BE2C (cell line): ENCODE measurements around the gene MGAT5.

ENCODE experiments used
- DNase-seq: peaks from one replicate; pipeline ENCODE4 v3.0.0-alpha.2; 2020
- H3K27me3 ChIP-seq: fragments of 250-450 bp; sonication (Bioruptor Pico); 2 replicates; pipeline ENCODE4 v1.5.1; 2020; ENCODE audit warnings: mild to moderate bottlenecking
- H3K36me3 ChIP-seq: fragments of 250-450 bp; sonication (Bioruptor Pico); 2 replicates; pipeline ENCODE4 v1.5.1; 2020; ENCODE audit warnings: mild to moderate bottlenecking
- H3K4me1 ChIP-seq: fragments of 250-450 bp; sonication (Bioruptor Pico); 2 replicates; pipeline ENCODE4 v1.5.1; 2020
- H3K4me3 ChIP-seq: 2 replicates; pipeline ENCODE4 v1.5.1; 2011; ENCODE audit warnings: low read depth, low read length
- H3K9me3 ChIP-seq: fragments of 250-450 bp; sonication (Bioruptor Pico); 2 replicates; pipeline ENCODE4 v1.5.1; 2020
- CTCF ChIP-seq: IDR thresholded peaks from 2 replicates; pipeline ENCODE4 v1.5.1; 2012; ENCODE audit warnings: mild to moderate bottlenecking, low read depth, low read length

MGAT5 gene

GRCh38 chr2:134327367-134327766 lies 73.5 kb downstream of the MGAT5 start:
- DNase-seq: no peak
- H3K4me3 ChIP-seq: no peak overlapping the region
- H3K36me3 ChIP-seq: no peaks in the 10 kb centered on the region; the same call in 1 of the 2 replicates
- TF ChIP-seq CTCF: no peak
- H3K4me1 ChIP-seq: peaks cover 9% of the 10 kb centered on the region
- H3K27me3 ChIP-seq: no peaks in the 10 kb centered on the region
- no peaks in the 10 kb centered on the region for H3K9me3 ChIP-seq

- Histone ChIP-seq H3K4me3 (no peak overlapping the region), H3K4me1 (peaks cover 12% of the 10 kb centered on the region), H3K36me3 (no peaks in the 10 kb centered on the region; the same call in 1 of the 2 replicates), H3K9me3 (no peaks in the 10 kb centered on the region), H3K27me3 (no peaks in the 10 kb centered on the region)
- no peak for DNase-seq
- TF ChIP-seq CTCF: no peak
Observed at GRCh38 chr2:134331081-134331480, 77.2 kb downstream of the MGAT5 start.

- Histone ChIP-seq H3K4me3 (peak overlapping the region; percentile 7; the same call in 1 of the 2 replicates), H3K36me3 (no peaks in the 10 kb centered on the region), H3K27me3 (no peaks in the 10 kb centered on the region), H3K9me3 (no peaks in the 10 kb centered on the region), H3K4me1 (peaks cover 30% of the 10 kb centered on the region)
- TF ChIP-seq CTCF: no peak
- DNase-seq: peak; percentile 33
Observed at GRCh38 chr2:134333646-134334189, 79.8 kb downstream of the MGAT5 start.

GRCh38 chr2:134334542-134335353 lies 80.9 kb downstream of the MGAT5 start:
- Histone ChIP-seq H3K27me3 (no peaks in the 10 kb centered on the region), H3K36me3 (no peaks in the 10 kb centered on the region), H3K4me1 (peaks cover 39% of the 10 kb centered on the region), H3K4me3 (no peak overlapping the region), H3K9me3 (no peaks in the 10 kb centered on the region)
- no peak for DNase-seq
- no peak for TF ChIP-seq CTCF

- Histone ChIP-seq H3K36me3 (no peaks in the 10 kb centered on the region), H3K4me3 (no peak overlapping the region), H3K4me1 (peaks cover 41% of the 10 kb centered on the region), H3K27me3 (no peaks in the 10 kb centered on the region), H3K9me3 (no peaks in the 10 kb centered on the region)
- no peak for DNase-seq
- TF ChIP-seq CTCF: no peak
Observed at GRCh38 chr2:134335601-134336000, 81.7 kb downstream of the MGAT5 start.

GRCh38 chr2:134336352-134336751 lies 82.5 kb downstream of the MGAT5 start:
- Histone ChIP-seq H3K4me1 (peaks cover 45% of the 10 kb centered on the region), H3K4me3 (no peak overlapping the region), H3K36me3 (no peaks in the 10 kb centered on the region), H3K27me3 (no peaks in the 10 kb centered on the region), H3K9me3 (no peaks in the 10 kb centered on the region)
- DNase-seq: no peak
- TF ChIP-seq CTCF: no peak
